GM23338 (cell line): ENCODE measurements around the gene BMF. TPM values are rescaled to one million over a fixed set of nuclear protein-coding genes. Genes with fewer than 3 reads are reported as not detected.

Experiments used
- ATAC-seq: fragments of 200-7000 bp; cut with Tn5 transposase; 3 replicates; pipeline ENCODE4 v1.9.1; 2020
- DNase-seq: peaks from one replicate; pipeline ENCODE4 v3.0.0-alpha.2; 2015; ENCODE audit warnings: low spot score
- H2AFZ ChIP-seq: fragments of 200-600 bp; sonication (generic); 2 replicates; pipeline ENCODE4 v1.8.0; 2016; ENCODE audit warnings: antibody characterized with exemption, mild to moderate bottlenecking, moderate library complexity
- H3F3A ChIP-seq: fragments of 200-600 bp; sonication (generic); replicated peaks from 2 replicates; pipeline ENCODE4 v1.8.0; 2017; ENCODE audit warnings: antibody characterized with exemption, mixed run types, low read depth
- H3K27ac ChIP-seq: fragments of 200-600 bp; sonication (generic); 2 replicates; pipeline ENCODE4 v1.6.1; 2016; ENCODE audit warnings: low read depth
- H3K27me3 ChIP-seq: fragments of 200-600 bp; sonication (generic); 2 replicates; pipeline ENCODE4 v1.8.0; 2016; ENCODE audit warnings: mild to moderate bottlenecking, mixed run types, moderate library complexity; ENCODE audit not compliant: insufficient read depth
- H3K36me3 ChIP-seq: fragments of 200-600 bp; sonication (generic); 2 replicates; pipeline ENCODE4 v1.8.0; 2016; ENCODE audit warnings: mild to moderate bottlenecking; ENCODE audit not compliant: insufficient read depth
- H3K4me1 ChIP-seq: fragments of 200-600 bp; sonication (generic); 2 replicates; pipeline ENCODE4 v1.8.0; 2016; ENCODE audit warnings: mild to moderate bottlenecking, moderate library complexity; ENCODE audit not compliant: insufficient read depth
- H3K4me2 ChIP-seq: fragments of 200-600 bp; sonication (generic); 2 replicates; pipeline ENCODE4 v1.7.1; 2017; ENCODE audit warnings: mixed run types
- H3K4me3 ChIP-seq: fragments of 200-600 bp; sonication (generic); 2 replicates; pipeline ENCODE4 v1.6.1; 2016; ENCODE audit warnings: mixed run types
- H3K79me2 ChIP-seq: fragments of 200-600 bp; sonication (generic); replicated peaks from 2 replicates; pipeline ENCODE4 v1.8.0; 2017; ENCODE audit warnings: mild to moderate bottlenecking; ENCODE audit not compliant: insufficient read depth
- H3K9me2 ChIP-seq: fragments of 200-600 bp; sonication (generic); 2 replicates; pipeline ENCODE4 v1.8.0; 2017; ENCODE audit not compliant: insufficient read depth
- H4K20me1 ChIP-seq: fragments of 200-600 bp; sonication (generic); replicated peaks from 2 replicates; pipeline ENCODE4 v1.8.0; 2017; ENCODE audit warnings: mild to moderate bottlenecking; ENCODE audit not compliant: insufficient read depth
- H3K27ac Mint-ChIP-seq: 2 replicates; pipeline ENCODE4 v1.8.0; 2020; ENCODE audit warnings: inconsistent platforms, mild to moderate bottlenecking, moderate library complexity, mixed read lengths
- H3K27me3 Mint-ChIP-seq: 3 replicates; pipeline ENCODE4 v1.8.0; 2022; ENCODE audit warnings: low read depth, mild to moderate bottlenecking, moderate library complexity, mixed read lengths, inconsistent platforms; ENCODE audit not compliant: insufficient read depth, poor library complexity
- H3K36me3 Mint-ChIP-seq: 3 replicates; pipeline ENCODE4 v1.8.0; 2021; ENCODE audit warnings: low read depth, mild to moderate bottlenecking, inconsistent platforms, moderate library complexity, mixed read lengths
- H3K4me1 Mint-ChIP-seq: 3 replicates; pipeline ENCODE4 v1.8.0; 2020; ENCODE audit warnings: mild to moderate bottlenecking, inconsistent platforms, mixed read lengths
- H3K4me3 Mint-ChIP-seq: 3 replicates; pipeline ENCODE4 v1.8.0; 2021; ENCODE audit warnings: moderate library complexity, mild to moderate bottlenecking, inconsistent platforms, mixed read lengths
- H3K9me3 Mint-ChIP-seq: 3 replicates; pipeline ENCODE4 v1.8.0; 2020; ENCODE audit warnings: moderate library complexity, mild to moderate bottlenecking, inconsistent platforms, mixed read lengths
- CREB1 ChIP-seq: fragments of 250-450 bp; sonication (Bioruptor Pico); IDR thresholded peaks from 2 replicates; pipeline ENCODE4 v1.5.0; 2020; ENCODE audit warnings: low read depth, mild to moderate bottlenecking, moderate library complexity
- EZH2 ChIP-seq: fragments of 200-600 bp; sonication (generic); IDR thresholded peaks from one replicate; pipeline ENCODE4 v1.8.0; 2017; ENCODE audit warnings: antibody characterized with exemption, mild to moderate bottlenecking, low read depth; ENCODE audit not compliant: unreplicated experiment
- POLR2AphosphoS5 ChIP-seq: IDR thresholded peaks from 2 replicates; pipeline ENCODE4 v1.6.1; 2016; ENCODE audit warnings: antibody characterized with exemption, low read depth
- STAT1 ChIP-seq: IDR thresholded peaks from one replicate; pipeline ENCODE4 v1.6.1; 2016; ENCODE audit warnings: antibody characterized with exemption; ENCODE audit not compliant: unreplicated experiment
- ZNF331 ChIP-seq: fragments of 250-450 bp; sonication (Bioruptor Pico); IDR thresholded peaks from 2 replicates; pipeline ENCODE4 v1.5.0; 2020; ENCODE audit warnings: low read depth, mild to moderate bottlenecking, moderate library complexity
- polyA plus RNA-seq: library from polyadenylated mRNA; unstranded; fragments of >200 nt; fragmentation: Nextera tagmentation; extraction: Ambion mirVana; gene quantifications from 2 replicates; pipeline ENCODE4 v1.2.1, GENCODE V29; 2016
- total RNA-seq: library from RNA; depleted of rRNA; stranded (reverse); fragments of >200 nt; shearing (Covaris generic); gene quantifications from 2 replicates; pipeline ENCODE4 v1.2.3, GENCODE V29; 2014
- TF ChIP-seq, protein P1 (sequence below): IDR thresholded peaks from 2 replicates; pipeline ENCODE4 v1.6.1; 2016; ENCODE audit warnings: antibody characterized with exemption
- TF ChIP-seq, protein P2 (sequence below), 2 experiments: fragments of 200-600 bp in 1 of 2; sonication (generic) in 1 of 2; conservative IDR thresholded peaks; 2 replicates each; pipeline versions ENCODE4 v1.5.1 to v1.6.1; 2016 to 2017; ENCODE audit warnings: antibody characterized with exemption in 2 of 2, low read depth in 2 of 2, mild to moderate bottlenecking in 2 of 2, moderate library complexity in 1 of 2
- TF ChIP-seq, protein P3 (sequence below): IDR thresholded peaks from one replicate; pipeline ENCODE4 v1.6.1; 2018; ENCODE audit warnings: antibody characterized with exemption; ENCODE audit not compliant: unreplicated experiment

Gene BMF
- total and polyA plus RNA-seq, 2 experiments from 2014 or later = 2.0 to 20.3 TPM

DNA sequence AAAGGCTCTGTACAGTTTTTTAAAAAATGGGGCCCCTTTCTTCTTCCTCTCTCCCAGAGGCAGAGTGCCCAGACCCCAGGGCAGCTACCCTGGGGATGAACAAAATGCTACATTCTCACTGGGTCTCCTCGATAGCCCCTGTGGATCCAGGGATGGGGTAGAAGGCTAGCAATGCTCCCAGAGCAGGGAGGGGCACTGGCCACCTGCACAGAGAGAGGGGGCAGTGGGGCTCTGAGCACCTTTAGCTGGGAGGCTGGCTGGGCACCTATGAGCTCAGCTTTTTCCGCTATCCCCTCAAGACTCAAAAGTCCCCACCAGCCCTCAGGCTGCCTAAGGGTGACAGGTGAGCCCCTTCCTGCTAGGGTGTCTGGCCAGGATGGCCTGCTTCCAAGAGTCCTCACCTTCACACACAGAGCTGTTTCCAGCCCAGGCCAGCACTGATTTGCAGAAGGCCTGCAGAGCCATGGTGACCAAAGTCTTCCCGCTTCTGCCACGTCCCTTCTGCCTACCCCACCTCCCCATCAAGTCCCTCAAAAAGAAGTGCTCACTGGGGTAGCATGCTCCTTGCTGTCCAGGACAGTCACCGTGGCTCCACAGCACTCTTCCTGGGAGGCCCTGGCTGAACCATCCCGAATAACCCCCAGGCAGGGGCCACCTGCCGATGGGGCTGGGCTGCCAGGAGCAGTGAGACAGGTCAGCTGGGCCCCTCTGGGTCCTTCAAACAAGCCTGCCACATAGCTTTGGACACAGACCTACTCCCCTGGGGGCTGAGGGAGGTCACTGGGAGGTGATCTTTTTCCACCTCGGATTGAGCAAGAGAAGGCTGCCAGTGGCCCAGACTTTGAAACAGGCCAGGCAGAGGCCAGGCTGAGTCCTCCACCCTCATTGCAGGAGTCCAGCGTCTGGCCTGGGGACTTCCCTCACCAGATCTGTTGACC, 20.4 kb downstream of the BMF start:
- H3K4me2 ChIP-seq = peak overlapping the region; percentile 76
- no peak overlapping the region for H2AFZ ChIP-seq

DNA sequence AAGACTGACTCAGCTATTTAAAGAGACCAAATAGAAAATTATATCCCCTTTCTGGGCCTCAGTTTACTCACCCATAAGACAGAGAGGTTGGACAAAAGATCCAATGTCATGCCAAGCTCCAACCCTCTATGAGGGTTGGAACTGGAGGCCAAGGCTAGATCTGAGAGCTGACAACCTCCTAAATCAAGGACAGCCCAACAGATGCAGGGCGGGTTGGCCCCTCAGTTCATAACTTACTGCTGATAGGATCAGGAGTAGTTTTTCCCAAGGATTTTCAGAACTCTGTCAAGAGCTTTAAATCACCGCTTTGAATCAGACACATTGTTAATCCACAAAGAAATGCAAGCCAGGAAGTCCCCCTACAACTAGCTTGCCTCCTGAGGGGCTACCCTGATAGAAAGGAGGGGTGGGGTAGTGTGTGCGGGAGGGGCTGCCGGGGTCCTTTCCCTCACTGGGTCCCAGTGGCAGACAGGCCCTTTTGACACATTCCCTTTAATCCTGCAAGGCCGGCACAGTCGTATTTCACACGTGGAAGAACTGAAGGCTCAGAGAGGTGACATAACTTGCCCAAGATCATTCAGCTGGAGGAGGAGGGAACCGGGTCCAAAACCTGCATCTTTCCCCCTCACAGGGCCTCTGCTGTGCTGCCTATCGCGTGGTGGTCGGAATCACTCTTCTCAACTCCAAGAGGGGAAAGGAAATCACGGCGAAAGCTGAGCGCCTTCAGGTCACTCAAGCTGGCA, 21.4 kb downstream of the BMF start:
- H3K27me3 Mint-ChIP-seq = peaks cover 24% of the 10 kb centered on the region
- H3K79me2 ChIP-seq = no peaks in the 10 kb centered on the region
- no peaks in the 10 kb centered on the region for H3K36me3 ChIP-seq
- H3K9me2 ChIP-seq = peaks cover 3% of the 10 kb centered on the region; the same call in 1 of the 2 replicates
- H3K36me3 Mint-ChIP-seq = peaks cover 14% of the 10 kb centered on the region; the same call in 2 of the 3 replicates
- no peak overlapping the region for H3K27ac ChIP-seq
- H3K27ac Mint-ChIP-seq = no peak overlapping the region
- H3K4me3 ChIP-seq = no peak overlapping the region
- H3K9me3 Mint-ChIP-seq = no peaks in the 10 kb centered on the region; the same call in 2 of the 3 replicates
- no peak overlapping the region; the same call in 2 of the 3 replicates for H3K4me3 Mint-ChIP-seq
- no peaks in the 10 kb centered on the region for H4K20me1 ChIP-seq
- DNase-seq (no peak), ATAC-seq (no peak)
- H3F3A ChIP-seq = peaks cover 25% of the 10 kb centered on the region; the same call in 1 of the 2 replicates
- peaks cover 60% of the 10 kb centered on the region for H3K4me1 ChIP-seq
- TF ChIP-seq, protein P1, sequence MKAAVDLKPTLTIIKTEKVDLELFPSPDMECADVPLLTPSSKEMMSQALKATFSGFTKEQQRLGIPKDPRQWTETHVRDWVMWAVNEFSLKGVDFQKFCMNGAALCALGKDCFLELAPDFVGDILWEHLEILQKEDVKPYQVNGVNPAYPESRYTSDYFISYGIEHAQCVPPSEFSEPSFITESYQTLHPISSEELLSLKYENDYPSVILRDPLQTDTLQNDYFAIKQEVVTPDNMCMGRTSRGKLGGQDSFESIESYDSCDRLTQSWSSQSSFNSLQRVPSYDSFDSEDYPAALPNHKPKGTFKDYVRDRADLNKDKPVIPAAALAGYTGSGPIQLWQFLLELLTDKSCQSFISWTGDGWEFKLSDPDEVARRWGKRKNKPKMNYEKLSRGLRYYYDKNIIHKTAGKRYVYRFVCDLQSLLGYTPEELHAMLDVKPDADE = no peak
- TF ChIP-seq STAT1 (no peak), CREB1 (CRISPR knock-in tag) (no peak), EZH2 (no peak), ZNF331 (CRISPR knock-in tag) (no peak)
- TF ChIP-seq, protein P2, sequence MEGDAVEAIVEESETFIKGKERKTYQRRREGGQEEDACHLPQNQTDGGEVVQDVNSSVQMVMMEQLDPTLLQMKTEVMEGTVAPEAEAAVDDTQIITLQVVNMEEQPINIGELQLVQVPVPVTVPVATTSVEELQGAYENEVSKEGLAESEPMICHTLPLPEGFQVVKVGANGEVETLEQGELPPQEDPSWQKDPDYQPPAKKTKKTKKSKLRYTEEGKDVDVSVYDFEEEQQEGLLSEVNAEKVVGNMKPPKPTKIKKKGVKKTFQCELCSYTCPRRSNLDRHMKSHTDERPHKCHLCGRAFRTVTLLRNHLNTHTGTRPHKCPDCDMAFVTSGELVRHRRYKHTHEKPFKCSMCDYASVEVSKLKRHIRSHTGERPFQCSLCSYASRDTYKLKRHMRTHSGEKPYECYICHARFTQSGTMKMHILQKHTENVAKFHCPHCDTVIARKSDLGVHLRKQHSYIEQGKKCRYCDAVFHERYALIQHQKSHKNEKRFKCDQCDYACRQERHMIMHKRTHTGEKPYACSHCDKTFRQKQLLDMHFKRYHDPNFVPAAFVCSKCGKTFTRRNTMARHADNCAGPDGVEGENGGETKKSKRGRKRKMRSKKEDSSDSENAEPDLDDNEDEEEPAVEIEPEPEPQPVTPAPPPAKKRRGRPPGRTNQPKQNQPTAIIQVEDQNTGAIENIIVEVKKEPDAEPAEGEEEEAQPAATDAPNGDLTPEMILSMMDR (conservative IDR thresholded peaks at IDR 0.05; ENCODE audit: low read depth in 2 of 2) = no peak
- TF ChIP-seq, protein P3, sequence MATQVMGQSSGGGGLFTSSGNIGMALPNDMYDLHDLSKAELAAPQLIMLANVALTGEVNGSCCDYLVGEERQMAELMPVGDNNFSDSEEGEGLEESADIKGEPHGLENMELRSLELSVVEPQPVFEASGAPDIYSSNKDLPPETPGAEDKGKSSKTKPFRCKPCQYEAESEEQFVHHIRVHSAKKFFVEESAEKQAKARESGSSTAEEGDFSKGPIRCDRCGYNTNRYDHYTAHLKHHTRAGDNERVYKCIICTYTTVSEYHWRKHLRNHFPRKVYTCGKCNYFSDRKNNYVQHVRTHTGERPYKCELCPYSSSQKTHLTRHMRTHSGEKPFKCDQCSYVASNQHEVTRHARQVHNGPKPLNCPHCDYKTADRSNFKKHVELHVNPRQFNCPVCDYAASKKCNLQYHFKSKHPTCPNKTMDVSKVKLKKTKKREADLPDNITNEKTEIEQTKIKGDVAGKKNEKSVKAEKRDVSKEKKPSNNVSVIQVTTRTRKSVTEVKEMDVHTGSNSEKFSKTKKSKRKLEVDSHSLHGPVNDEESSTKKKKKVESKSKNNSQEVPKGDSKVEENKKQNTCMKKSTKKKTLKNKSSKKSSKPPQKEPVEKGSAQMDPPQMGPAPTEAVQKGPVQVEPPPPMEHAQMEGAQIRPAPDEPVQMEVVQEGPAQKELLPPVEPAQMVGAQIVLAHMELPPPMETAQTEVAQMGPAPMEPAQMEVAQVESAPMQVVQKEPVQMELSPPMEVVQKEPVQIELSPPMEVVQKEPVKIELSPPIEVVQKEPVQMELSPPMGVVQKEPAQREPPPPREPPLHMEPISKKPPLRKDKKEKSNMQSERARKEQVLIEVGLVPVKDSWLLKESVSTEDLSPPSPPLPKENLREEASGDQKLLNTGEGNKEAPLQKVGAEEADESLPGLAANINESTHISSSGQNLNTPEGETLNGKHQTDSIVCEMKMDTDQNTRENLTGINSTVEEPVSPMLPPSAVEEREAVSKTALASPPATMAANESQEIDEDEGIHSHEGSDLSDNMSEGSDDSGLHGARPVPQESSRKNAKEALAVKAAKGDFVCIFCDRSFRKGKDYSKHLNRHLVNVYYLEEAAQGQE = no peak
- H3K4me2 ChIP-seq = peak overlapping the region; percentile 76; the same call in 1 of the 2 replicates
- H2AFZ ChIP-seq = no peak overlapping the region
- peaks cover 7% of the 10 kb centered on the region for H3K27me3 ChIP-seq
- peaks cover 80% of the 10 kb centered on the region for H3K4me1 Mint-ChIP-seq

More for the DNA sequence above, 20.4 kb downstream of the BMF start:
- no peaks in the 10 kb centered on the region for H4K20me1 ChIP-seq
- H3K4me3 Mint-ChIP-seq = no peak overlapping the region; the same call in 2 of the 3 replicates
- H3K27ac ChIP-seq = peak overlapping the region; percentile 56; the same call in 1 of the 2 replicates
- no peaks in the 10 kb centered on the region for H3K36me3 ChIP-seq
- no peaks in the 10 kb centered on the region for H3K79me2 ChIP-seq
- peaks cover 3% of the 10 kb centered on the region; the same call in 1 of the 2 replicates for H3K9me2 ChIP-seq
- peak overlapping the region; percentile 5; the same call in 1 of the 2 replicates for H3K27ac Mint-ChIP-seq
- H3F3A ChIP-seq = peaks cover 25% of the 10 kb centered on the region; the same call in 1 of the 2 replicates
- no peaks in the 10 kb centered on the region for H3K27me3 ChIP-seq
- peaks cover 83% of the 10 kb centered on the region for H3K4me1 Mint-ChIP-seq
- peaks cover 69% of the 10 kb centered on the region for H3K4me1 ChIP-seq
- 0 out of 2 replicates have a peak, but pooled peaks have one; percentile 9 for TF ChIP-seq POLR2AphosphoS5
- no peak for TF ChIP-seq ZNF331 (CRISPR knock-in tag)
- H3K9me3 Mint-ChIP-seq = no peaks in the 10 kb centered on the region; the same call in 2 of the 3 replicates
- no peak for DNase-seq
- peaks cover 21% of the 10 kb centered on the region for H3K27me3 Mint-ChIP-seq
- ATAC-seq = peak; percentile 24
- H3K36me3 Mint-ChIP-seq = peaks cover 14% of the 10 kb centered on the region; the same call in 2 of the 3 replicates
- H3K4me3 ChIP-seq = peak overlapping the region; percentile 40
